D721Med (cell line): Measurements from ENCODE around the gene GIMD1.

Experiments used
- DNase-seq: peaks from one replicate; pipeline ENCODE4 v3.0.0; 2011; ENCODE audit warnings: low spot score; ENCODE audit not compliant: insufficient read length
- FAIRE-seq: peaks from 2 replicates; lab custom pipeline; 2011; peaks lifted over from hg19 to GRCh38; lab: Jason Lieb, UNC
- CTCF ChIP-seq: IDR thresholded peaks from 2 replicates; pipeline ENCODE4 v1.5.1; 2012; ENCODE audit warnings: mild to moderate bottlenecking, control low read depth; ENCODE audit not compliant: insufficient read depth; ENCODE audit errors: missing control alignments

GIMD1 gene

DNA sequence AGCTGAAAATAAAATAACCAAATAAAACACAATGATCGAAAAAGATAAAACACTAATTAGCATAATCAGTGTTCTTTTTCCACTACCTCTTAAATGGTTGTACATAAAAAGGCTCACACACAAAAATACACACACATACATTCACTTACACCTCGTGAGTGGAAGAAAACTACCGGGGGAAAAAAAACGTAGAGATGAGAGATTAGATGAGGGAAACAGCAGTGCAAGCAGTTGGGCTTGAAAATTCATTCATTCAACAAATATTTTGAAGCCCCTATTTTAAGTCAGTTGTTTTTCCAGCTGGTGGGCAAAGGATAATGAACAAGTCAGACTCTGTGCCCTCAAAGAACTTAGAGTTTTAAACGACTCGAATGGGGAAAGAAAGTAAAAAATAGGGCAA is 53.6 kb downstream of the GIMD1 start:
- no peak for DNase-seq
- FAIRE-seq, result no peak

GRCh38 chr4:106312997-106313522 is 55.5 kb downstream of the GIMD1 start:
- no peak for DNase-seq
- no peak for FAIRE-seq
- TF ChIP-seq CTCF, result no peak

More for the DNA sequence above, 53.6 kb downstream of the GIMD1 start:
- TF ChIP-seq CTCF, result no peak

DNA sequence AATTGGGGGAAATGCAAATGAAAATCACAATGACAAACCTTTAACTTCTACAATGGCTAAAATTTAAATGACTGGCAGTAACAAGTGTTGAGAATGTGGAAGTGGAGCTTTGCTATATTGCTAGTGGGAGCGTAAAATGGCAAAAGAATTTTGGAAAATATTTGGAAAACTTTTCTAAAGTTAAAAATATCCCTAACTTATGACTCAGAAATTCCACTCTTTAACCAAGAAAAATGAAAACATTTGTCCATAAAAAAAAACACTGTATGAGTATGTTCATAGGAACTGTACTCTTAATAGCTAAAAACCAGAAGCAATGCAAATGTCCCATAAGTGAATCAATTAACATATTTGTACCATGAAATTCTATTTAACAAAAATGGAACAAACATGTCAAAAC is 56.2 kb downstream of the GIMD1 start:
- DNase-seq (no peak), FAIRE-seq (no peak)
- no peak for TF ChIP-seq CTCF
